NCI-H2171 (cell line): ENCODE results near the gene MAP2K6.

Experiments used
- DNase-seq: peaks from one replicate; lab custom pipeline; 2025; lab: John Stamatoyannopoulos, UW

The MAP2K6 gene

GRCh38 chr17:69492410-69493071, 78.0 kb downstream of the MAP2K6 start:
- no peak for DNase-seq

- no peak for DNase-seq
These were observed 81.3 kb downstream of the MAP2K6 start for GRCh38 chr17:69495787-69496186.

DNA sequence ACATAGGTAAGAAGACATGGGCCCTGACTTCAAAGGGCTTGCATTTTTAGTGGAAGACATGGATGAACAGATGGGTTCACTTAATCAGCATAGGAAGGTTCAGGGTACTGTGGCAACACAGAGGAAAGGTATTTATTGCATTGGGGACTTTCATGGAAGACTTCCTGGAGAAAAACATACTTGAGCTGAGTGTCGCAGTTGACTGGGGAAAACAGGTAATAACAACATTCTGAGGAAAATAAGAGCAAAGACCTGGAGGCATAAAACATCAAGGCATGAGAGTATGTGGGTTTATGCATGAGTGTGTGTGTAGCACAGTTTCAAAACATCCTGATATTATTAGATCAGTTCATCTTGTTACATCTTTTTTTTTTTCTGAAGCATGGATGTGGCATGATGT, 82.7 kb downstream of the MAP2K6 start:
- no peak for DNase-seq

DNA sequence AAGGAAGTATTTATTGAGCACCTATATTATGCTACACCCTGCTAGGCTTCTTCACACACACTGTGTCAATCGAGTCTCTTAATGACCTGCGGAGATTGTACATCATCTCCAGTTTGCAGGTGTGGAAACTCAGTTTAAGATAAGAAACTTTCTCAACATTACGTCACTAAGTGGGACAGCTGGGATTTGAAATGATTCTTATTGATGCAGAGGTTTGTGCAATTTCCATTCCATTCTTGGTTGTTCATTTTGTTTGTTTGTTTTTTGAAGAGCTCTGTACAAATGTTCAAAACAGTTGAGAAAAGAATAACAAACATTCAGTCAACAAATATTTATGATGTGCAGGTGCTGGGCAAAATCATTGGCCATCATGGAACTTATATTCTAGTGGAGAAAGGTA, 84.8 kb downstream of the MAP2K6 start:
- DNase-seq = no peak

- DNase-seq = no peak
These were observed 86.5 kb downstream of the MAP2K6 start for GRCh38 chr17:69500911-69501429.

GRCh38 chr17:69501591-69502468, 87.3 kb downstream of the MAP2K6 start:
- peak; percentile 68 for DNase-seq

- DNase-seq = no peak
These were observed 89.2 kb downstream of the MAP2K6 start for GRCh38 chr17:69503711-69504110.

GRCh38 chr17:69505740-69506139, 91.2 kb downstream of the MAP2K6 start:
- DNase-seq = no peak

DNA sequence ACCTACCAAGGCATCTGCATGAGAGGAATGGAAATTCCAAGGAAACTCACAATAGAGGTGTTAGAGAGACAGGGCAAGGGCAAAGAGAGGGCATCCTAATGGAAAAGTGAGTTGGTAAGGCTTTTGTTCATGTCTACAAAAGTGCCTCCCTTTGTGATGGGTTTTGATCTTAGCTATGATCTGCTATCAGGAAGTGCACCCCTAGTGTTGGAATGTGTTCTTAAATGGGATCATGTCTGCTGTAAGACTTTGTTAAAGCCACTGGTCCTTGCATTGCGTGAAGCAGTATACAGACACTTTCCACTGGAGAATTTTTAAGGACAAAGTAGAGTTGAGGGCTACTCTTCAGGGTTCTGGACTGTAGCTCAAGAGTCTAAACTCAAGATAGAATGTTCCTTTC, 92.0 kb downstream of the MAP2K6 start:
- no peak for DNase-seq

GRCh38 chr17:69508814-69509213, 94.3 kb downstream of the MAP2K6 start:
- no peak for DNase-seq

- DNase-seq = no peak
These were observed 96.8 kb downstream of the MAP2K6 start for GRCh38 chr17:69511250-69511649.

- no peak for DNase-seq
These were observed 98.4 kb downstream of the MAP2K6 start for GRCh38 chr17:69512946-69513345.

GRCh38 chr17:69516225-69516624, 101.7 kb downstream of the MAP2K6 start:
- no peak for DNase-seq

- no peak for DNase-seq
These were observed 102.4 kb downstream of the MAP2K6 start for GRCh38 chr17:69516911-69517310.

DNA sequence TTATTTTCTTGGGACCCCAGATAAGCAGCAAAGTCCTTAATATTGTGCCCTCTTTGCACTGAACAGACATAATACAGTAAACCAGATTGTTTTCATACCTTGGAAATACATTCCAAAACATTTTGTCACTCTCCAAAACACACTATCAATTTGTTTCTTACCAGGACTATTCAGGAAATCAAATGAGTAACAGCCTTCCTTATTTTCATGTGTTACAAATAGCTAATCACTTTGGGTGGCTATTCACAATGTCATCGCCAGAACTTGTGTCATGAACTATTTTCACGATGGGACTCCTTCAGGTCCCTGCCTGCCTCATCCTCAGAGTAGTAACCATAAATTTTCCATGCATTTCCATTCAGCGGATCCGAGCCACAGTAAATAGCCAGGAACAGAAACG, 104.5 kb downstream of the MAP2K6 start:
- no peak for DNase-seq

DNA sequence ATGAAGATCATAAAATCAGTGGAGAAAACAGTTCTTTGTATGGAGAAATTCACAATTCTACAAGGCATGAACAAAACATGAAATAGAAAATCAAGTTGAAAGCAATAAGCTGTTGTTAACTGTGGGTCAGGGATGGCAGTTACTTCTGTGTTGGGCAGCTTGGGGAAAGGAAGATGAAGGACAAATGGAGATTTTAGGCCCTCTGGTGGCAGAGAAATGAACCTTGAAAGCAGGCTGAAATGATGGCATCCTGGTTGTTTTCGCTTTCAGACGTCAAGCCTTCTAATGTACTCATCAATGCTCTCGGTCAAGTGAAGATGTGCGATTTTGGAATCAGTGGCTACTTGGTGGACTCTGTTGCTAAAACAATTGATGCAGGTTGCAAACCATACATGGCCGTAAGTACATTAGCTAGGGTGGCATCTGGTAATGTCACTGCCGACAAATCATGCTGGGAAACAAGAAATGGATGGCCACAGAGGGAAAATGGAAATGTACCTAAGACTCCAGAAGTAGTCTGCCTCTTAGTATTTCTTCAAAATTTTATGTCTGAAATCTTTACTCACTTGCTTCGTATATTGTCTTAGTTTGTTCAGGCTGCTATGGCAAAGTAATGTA, 108.9 kb downstream of the MAP2K6 start:
- peak; percentile 25 for DNase-seq

DNA sequence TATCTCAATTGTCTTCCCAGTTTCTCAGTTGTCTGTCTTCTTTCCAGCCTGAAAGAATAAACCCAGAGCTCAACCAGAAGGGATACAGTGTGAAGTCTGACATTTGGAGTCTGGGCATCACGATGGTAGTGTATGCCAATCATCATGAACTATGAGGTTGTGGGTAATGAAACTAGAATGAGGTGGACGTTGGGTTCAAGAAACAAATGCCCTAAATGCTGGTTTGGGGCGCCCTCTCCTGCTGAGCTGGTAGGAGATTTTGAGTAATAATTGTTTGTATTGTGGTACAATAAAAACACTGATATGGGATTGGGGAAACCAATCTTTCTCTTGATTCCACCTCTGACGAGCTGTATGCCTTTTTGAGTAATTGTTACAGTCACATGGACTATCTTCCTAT, 110.4 kb downstream of the MAP2K6 start:
- DNase-seq = no peak

- DNase-seq = peak; percentile 48
These were observed 111.7 kb downstream of the MAP2K6 start for GRCh38 chr17:69525920-69526841.

DNA sequence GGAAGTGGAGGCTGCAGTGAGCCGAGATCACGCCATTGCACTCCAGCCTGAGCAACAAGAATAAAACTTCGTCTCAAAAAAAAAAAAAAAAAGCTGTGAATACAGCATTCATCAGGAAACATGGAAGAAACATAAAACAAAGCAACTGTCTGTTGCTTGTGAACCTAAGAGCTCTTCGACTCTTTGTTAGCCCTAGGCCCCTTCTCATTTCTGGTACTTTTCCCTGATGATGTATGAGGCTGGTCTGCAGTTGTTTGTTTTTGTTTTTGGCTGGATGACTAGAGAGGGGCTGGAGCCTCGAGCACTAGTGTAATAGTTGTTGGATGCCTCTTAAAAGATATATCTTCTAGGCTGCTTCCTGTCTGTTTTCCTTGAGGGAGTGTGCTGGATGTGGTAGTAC, 113.5 kb downstream of the MAP2K6 start:
- DNase-seq = no peak

DNA sequence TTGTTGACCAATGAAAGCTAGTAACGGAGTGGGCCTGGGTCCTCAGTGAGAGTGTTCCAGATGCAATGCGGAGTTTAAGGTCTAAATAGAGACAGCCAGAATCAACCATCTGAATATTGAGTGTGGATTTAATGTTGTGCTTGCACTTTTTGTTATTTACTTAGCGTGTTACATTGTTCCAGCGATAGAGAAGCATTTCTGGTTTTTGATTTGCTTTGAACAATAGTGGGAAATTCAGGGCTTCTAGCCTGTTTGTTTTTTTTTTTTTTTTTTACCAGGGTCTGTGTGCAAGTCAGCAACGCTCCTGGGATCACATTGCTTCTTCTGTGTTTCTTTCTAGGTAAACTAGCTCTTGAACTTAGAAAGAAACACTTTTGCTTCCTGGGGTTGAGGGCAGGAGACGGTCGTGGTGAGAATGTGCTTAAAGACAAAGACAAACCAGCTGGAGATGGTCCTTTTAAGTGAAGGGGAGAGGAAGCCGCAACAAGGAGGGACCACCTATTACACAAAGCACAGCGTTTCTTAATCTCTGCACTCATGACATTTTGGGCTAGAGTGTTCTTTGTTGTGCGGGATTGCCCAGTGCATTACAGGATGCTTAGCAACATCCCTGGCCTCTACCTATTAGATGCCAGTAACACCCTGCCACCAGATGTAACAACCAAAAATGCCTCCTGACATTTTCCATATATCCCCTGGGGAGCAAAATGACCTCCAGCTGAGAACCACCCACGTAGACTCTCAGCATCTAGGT, 119.2 kb downstream of the MAP2K6 start:
- no peak for DNase-seq

- no peak for DNase-seq
These were observed 119.7 kb downstream of the MAP2K6 start for GRCh38 chr17:69534235-69534621.
